ENCODE measurements around the gene DAND5. TPM values are rescaled to one million over a fixed set of nuclear protein-coding genes. Genes with fewer than 3 reads are reported as not detected.
A peak's percentile ranks its signal among the peaks of the same experiment; 100 is the strongest.
"Not testable (repeated sequence)": the region's sequence is repeated elsewhere in the genome, so short reads cannot be mapped to it uniquely, and the experiment has no call there.

The DAND5 gene
- total RNA-seq, 1 experiment from 2014 or later: not detected

- DNase-seq: peak; percentile 59
- Histone ChIP-seq H3K36me3 (peaks cover 46% of the 10 kb centered on the region), H3K4me3 (peak overlapping the region; percentile 90), H3K27ac (peak overlapping the region; percentile 50), H3K27me3 (no peaks in the 10 kb centered on the region), H3K4me1 (peaks cover 17% of the 10 kb centered on the region), H3K9me3 (replicated peaks) (no peaks in the 10 kb centered on the region)
Measured at GRCh38 chr19:12938779-12939601, 30.4 kb upstream of the DAND5 start.

DNA sequence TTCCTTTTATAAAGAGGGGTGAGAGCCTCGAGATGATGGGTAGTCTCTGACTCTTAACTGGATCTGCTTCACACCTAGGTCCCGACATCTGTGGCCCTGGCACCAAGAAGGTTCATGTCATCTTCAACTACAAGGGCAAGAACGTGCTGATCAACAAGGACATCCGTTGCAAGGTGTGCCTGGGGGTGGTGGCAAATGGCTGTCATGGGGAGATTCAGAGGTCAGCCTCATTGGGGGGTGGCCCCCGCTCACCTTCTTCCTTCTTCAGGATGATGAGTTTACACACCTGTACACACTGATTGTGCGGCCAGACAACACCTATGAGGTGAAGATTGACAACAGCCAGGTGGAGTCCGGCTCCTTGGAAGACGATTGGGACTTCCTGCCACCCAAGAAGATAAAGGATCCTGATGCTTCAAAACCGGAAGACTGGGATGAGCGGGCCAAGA, 29.4 kb upstream of the DAND5 start:
- Histone ChIP-seq H3K4me1 (peaks cover 15% of the 10 kb centered on the region), H3K27ac (no peak overlapping the region), H3K27me3 (no peaks in the 10 kb centered on the region), H3K9me3 (replicated peaks) (no peaks in the 10 kb centered on the region), H3K36me3 (peaks cover 55% of the 10 kb centered on the region), H3K4me3 (peak overlapping the region; percentile 90)
- no peak for DNase-seq

GRCh38 chr19:12940897-12941296, 28.5 kb upstream of the DAND5 start:
- peaks cover 15% of the 10 kb centered on the region for H3K4me1 ChIP-seq
- no peaks in the 10 kb centered on the region for H3K27me3 ChIP-seq
- H3K9me3 ChIP-seq (replicated peaks): no peaks in the 10 kb centered on the region
- H3K4me3 ChIP-seq: no peak overlapping the region
- H3K27ac ChIP-seq: no peak overlapping the region
- peaks cover 56% of the 10 kb centered on the region for H3K36me3 ChIP-seq
- no peak for DNase-seq

GRCh38 chr19:12943437-12944044, 25.8 kb upstream of the DAND5 start:
- Histone ChIP-seq H3K36me3 (peaks cover 70% of the 10 kb centered on the region), H3K9me3 (replicated peaks) (no peaks in the 10 kb centered on the region), H3K27me3 (no peaks in the 10 kb centered on the region), H3K4me1 (peaks cover 11% of the 10 kb centered on the region), H3K4me3 (no peak overlapping the region), H3K27ac (no peak overlapping the region)
- no peak for DNase-seq

DNA sequence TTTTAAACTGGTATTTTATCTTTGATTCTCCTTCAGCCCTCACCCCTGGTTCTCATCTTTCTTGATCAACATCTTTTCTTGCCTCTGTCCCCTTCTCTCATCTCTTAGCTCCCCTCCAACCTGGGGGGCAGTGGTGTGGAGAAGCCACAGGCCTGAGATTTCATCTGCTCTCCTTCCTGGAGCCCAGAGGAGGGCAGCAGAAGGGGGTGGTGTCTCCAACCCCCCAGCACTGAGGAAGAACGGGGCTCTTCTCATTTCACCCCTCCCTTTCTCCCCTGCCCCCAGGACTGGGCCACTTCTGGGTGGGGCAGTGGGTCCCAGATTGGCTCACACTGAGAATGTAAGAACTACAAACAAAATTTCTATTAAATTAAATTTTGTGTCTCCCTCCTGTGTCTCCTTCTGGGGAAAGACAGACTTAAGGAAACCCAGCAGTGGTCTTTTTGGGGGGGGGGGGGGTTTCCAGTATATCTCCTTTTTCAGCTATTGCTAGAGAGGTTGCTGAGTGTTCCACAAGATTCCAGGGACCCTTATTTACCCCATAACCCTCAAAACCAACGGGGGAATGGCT, 25.2 kb upstream of the DAND5 start:
- Histone ChIP-seq H3K4me3 (no peak overlapping the region), H3K9me3 (replicated peaks) (no peaks in the 10 kb centered on the region), H3K27ac (no peak overlapping the region), H3K36me3 (peaks cover 74% of the 10 kb centered on the region), H3K27me3 (no peaks in the 10 kb centered on the region), H3K4me1 (peaks cover 11% of the 10 kb centered on the region)
- no peak for DNase-seq

GRCh38 chr19:12945479-12946091, 23.8 kb upstream of the DAND5 start, which contains the start of gene RAD23A:
Gene RAD23A, plus strand, starts transcription at chr19:12945862. Its CDS starts 87 bp downstream, at chr19:12945949.
- H3K4me1 ChIP-seq: no peaks in the 10 kb centered on the region; the same call in 1 of the 2 replicates
- peaks cover 73% of the 10 kb centered on the region for H3K36me3 ChIP-seq
- H3K27ac ChIP-seq: peak within 1 kb of the TSS; percentile 80
- DNase-seq: peak; percentile 99 to 100
- H3K9me3 ChIP-seq (replicated peaks): no peaks in the 10 kb centered on the region
- no peaks in the 10 kb centered on the region for H3K27me3 ChIP-seq
- H3K4me3 ChIP-seq: peak within 1 kb of the TSS; percentile 70

DNA sequence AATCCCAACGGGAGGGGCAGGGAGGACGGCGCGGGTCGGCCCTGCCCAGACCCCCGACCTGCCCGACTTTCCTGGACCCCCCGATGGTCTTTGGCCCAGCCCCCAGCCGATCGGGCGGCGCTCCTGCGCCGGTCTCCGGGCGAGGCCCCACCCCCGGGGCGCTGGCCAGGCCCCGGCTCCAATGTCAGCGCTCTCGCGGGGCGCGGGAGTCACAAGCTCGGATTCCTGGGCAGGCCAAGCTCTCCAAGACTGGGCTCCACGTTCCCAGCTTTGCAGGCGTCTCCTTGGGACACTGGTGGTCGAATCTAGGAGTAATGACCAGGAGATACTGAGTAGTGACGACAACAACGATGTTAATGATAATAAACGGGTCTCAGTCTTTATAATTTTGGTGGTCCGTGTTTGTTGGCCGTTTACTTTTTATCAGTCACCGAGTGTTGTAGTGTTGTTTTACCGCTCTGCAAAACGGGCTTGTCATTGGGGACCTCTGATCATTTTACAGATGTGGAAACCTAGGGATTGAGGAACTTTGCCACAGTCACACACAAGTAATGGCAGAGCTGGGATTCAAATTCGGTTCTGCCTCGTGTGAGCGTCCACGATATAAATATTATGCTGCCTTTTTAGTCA, 23.2 kb upstream of the DAND5 start:
- Histone ChIP-seq H3K36me3 (peaks cover 73% of the 10 kb centered on the region), H3K27ac (peak overlapping the region; percentile 80), H3K27me3 (no peaks in the 10 kb centered on the region), H3K9me3 (replicated peaks) (no peaks in the 10 kb centered on the region), H3K4me3 (peak overlapping the region; percentile 70), H3K4me1 (no peaks in the 10 kb centered on the region; the same call in 1 of the 2 replicates)
- DNase-seq: peak; percentile 89 to 90

DNA sequence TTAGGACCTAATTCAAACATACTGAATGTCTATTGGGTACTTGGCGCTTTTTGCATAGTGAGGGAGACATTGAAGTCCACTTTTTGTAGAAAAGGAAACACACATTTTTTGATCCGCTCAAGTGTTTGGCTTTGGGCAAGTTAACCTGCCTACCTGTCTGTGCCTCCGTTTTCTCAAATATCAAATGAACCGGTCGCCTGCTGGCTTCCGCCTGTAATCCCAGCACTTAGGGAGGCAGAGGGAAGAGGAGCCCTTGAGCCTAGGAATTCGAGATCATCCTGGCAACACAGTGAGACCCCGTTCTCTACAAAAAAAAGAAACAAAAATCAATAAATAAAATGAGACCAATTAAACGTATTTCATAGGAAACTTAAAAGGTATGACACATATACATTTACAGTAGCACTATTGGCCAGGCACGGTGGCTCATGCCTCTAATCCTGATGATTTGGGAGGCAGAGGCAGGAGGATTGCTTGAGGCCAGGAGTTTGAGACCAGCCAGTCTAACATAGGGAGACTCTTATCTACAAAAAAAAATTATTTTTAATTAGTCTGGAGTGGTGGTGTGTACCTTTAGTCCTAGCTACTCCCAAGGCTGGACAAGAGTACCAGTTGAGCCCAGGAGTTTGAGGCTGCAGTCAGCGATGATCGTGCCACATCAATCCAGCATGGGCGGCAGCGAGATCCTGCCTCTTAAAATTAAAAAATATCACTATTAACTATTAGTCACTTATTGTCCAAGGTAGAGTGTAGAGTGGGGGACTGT, 22.5 kb upstream of the DAND5 start:
- H3K4me3 ChIP-seq: peak overlapping the region; percentile 70
- H3K36me3 ChIP-seq: peaks cover 73% of the 10 kb centered on the region
- no peaks in the 10 kb centered on the region for H3K9me3 ChIP-seq (replicated peaks)
- H3K4me1 ChIP-seq: peaks cover 2% of the 10 kb centered on the region; the same call in 1 of the 2 replicates
- peak overlapping the region; percentile 80 for H3K27ac ChIP-seq
- no peak for DNase-seq
- no peaks in the 10 kb centered on the region for H3K27me3 ChIP-seq

DNA sequence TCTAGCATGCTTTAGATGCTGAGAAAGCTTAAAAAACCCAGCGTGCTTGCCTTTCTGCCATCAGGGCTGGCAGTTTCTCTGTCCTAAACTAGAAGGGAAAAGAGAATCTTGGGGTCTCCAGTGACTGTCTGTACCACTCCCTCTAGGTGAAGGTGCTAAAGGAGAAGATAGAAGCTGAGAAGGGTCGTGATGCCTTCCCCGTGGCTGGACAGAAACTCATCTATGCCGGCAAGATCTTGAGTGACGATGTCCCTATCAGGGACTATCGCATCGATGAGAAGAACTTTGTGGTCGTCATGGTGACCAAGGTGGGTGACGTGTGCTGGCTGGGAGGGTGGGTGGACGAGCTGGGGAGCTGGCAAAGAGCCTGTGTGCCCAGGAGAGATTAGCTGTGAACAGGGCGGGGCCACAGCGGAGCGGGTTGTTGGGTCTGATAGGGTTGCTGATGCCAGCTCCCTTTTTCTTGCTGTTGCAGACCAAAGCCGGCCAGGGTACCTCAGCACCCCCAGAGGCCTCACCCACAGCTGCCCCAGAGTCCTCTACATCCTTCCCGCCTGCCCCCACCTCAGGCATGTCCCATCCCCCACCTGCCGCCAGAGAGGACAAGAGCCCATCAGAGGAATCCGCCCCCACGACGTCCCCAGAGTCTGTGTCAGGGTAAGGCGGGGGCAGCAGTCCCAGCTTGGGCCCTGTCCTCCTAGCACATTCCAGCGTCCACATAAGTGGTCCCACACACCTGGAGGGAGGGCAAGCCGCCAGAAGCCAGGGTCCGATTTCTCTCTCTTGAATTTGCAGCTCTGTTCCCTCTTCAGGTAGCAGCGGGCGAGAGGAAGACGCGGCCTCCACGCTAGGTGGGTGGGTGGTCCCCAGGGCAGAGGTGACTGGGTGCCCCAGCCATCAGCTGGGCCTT, 21.4 kb upstream of the DAND5 start:
- H3K27me3 ChIP-seq: no peaks in the 10 kb centered on the region
- H3K9me3 ChIP-seq (replicated peaks): no peaks in the 10 kb centered on the region
- H3K4me3 ChIP-seq: no peak overlapping the region
- H3K4me1 ChIP-seq: peaks cover 12% of the 10 kb centered on the region
- H3K27ac ChIP-seq: no peak overlapping the region
- no peak for DNase-seq
- H3K36me3 ChIP-seq: peaks cover 71% of the 10 kb centered on the region

DNA sequence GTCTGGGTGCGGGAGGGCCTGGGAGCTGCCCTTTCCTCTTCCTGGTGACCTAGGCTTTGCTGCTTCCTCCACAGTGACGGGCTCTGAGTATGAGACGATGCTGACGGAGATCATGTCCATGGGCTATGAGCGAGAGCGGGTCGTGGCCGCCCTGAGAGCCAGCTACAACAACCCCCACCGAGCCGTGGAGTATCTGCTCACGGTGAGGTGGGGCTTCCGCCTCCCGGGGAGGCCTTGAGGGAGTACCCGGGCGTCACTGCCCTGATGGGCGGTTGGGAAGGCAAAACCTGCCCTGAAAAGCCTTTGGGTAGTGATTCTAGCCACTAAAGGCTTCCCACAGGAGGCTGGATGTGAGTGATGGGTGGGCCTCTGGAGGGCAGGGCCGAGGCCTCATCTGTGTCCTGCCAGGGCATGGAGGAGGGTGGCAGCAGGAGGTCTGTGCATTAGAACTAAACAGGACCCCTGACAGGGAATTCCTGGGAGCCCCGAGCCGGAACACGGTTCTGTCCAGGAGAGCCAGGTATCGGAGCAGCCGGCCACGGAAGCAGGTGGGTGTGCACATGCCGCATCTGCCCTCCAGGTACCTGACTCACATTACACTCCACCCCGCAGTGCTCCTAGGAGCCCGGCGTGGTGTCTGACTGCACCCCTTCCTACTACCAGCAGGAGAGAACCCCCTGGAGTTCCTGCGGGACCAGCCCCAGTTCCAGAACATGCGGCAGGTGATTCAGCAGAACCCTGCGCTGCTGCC, 20.6 kb upstream of the DAND5 start:
- no peaks in the 10 kb centered on the region for H3K9me3 ChIP-seq (replicated peaks)
- H3K36me3 ChIP-seq: peaks cover 67% of the 10 kb centered on the region
- DNase-seq: no peak
- H3K27me3 ChIP-seq: no peaks in the 10 kb centered on the region
- peaks cover 21% of the 10 kb centered on the region for H3K4me1 ChIP-seq
- H3K27ac ChIP-seq: no peak overlapping the region
- H3K4me3 ChIP-seq: no peak overlapping the region

DNA sequence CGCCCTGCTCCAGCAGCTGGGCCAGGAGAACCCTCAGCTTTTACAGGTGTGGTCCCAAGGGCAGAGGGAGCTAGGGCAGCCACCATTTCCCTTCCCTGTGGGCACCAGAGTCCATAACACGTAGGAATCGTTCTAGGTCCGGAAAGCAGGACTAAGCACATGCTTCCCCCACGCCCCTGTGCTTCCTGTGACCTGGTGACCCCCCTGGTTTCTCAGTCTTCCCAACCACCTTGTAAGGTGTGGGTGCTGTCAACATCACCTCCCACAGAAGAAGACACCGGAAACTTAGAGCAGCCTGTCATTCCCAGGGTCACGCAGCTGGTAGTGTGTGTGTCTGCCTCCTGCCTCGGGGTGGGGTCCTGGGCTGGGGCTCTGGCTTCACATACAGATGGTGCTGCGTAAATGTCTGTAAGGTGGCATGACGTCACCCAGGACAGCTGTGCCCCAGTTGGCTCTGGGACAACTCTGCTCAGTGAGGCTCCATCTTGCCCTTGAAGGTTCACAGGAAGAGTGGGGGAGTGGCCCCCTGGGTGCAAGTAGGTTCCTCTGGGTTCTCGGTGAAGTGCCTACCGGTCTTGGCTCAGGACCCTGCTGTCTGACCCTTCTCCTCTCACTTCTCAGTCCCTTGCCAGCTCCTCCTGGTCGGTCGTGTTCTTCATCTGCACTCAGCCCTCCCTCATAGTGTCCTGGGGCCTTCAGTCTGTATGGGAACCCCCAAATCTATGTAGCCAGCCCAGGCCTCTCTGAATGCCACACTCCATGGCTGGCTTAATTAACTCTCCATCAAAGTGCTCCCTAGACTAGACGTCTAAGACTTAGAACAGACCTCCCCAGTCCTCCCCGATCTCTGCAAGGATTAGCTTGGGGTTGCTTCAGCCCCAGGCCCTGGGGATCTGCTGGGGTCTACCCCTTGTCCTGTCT, 19.8 kb upstream of the DAND5 start:
- DNase-seq: no peak
- H3K36me3 ChIP-seq: peaks cover 69% of the 10 kb centered on the region
- H3K27ac ChIP-seq: no peak overlapping the region

GRCh38 chr19:12952050-12952449, 17.3 kb upstream of the DAND5 start:
- Histone ChIP-seq H3K4me1 (peaks cover 35% of the 10 kb centered on the region), H3K36me3 (peaks cover 71% of the 10 kb centered on the region)
- H3K27me3 ChIP-seq; H3K27ac ChIP-seq; H3K4me3 ChIP-seq; H3K9me3 ChIP-seq (replicated peaks); DNase-seq: not testable (repeated sequence)

More for the DNA sequence above, 19.8 kb upstream of the DAND5 start:
- Histone ChIP-seq H3K4me3 (no peak overlapping the region), H3K27me3 (no peaks in the 10 kb centered on the region), H3K4me1 (peaks cover 27% of the 10 kb centered on the region), H3K9me3 (replicated peaks) (no peaks in the 10 kb centered on the region)
